Endothelial cell of umbilical vein (primary cell): ENCODE data around the gene ARHGAP9.

Experiments used
- EZH2 ChIP-seq: IDR thresholded peaks from 2 replicates; pipeline ENCODE4 v1.6.1; 2012; ENCODE audit warnings: borderline replicate concordance, low read depth, mild to moderate bottlenecking, moderate library complexity, low read length, inconsistent platforms; ENCODE audit not compliant: severe bottlenecking
- POLR2A ChIP-seq: IDR thresholded peaks from 2 replicates; pipeline ENCODE4 v1.6.1; 2012; ENCODE audit warnings: low read depth, mild to moderate bottlenecking, control low read depth, low read length
- POLR2AphosphoS5 ChIP-seq: IDR thresholded peaks from 2 replicates; pipeline ENCODE4 v1.6.1; 2012; ENCODE audit warnings: low read depth, mild to moderate bottlenecking, control low read depth, low read length, moderate library complexity; ENCODE audit not compliant: insufficient read depth
- TF ChIP-seq, protein P1 (sequence below), 2 donors: IDR thresholded peaks; 1 replicate in 1 of 2; 2 replicates in 1 of 2; pipeline ENCODE4 v1.5.1; 2011; ENCODE audit warnings: low read length in 2 of 2, mild to moderate bottlenecking in 2 of 2, moderate library complexity in 2 of 2, control low read depth in 1 of 2, inconsistent platforms in 1 of 2, low read depth in 1 of 2; ENCODE audit not compliant: insufficient read depth in 1 of 2; ENCODE audit errors: extremely low read depth in 1 of 2
- TF ChIP-seq, protein P2 (sequence below): IDR thresholded peaks from 2 replicates; pipeline ENCODE4 v1.6.1; 2011; ENCODE audit not compliant: insufficient read depth, insufficient read length

DNA sequence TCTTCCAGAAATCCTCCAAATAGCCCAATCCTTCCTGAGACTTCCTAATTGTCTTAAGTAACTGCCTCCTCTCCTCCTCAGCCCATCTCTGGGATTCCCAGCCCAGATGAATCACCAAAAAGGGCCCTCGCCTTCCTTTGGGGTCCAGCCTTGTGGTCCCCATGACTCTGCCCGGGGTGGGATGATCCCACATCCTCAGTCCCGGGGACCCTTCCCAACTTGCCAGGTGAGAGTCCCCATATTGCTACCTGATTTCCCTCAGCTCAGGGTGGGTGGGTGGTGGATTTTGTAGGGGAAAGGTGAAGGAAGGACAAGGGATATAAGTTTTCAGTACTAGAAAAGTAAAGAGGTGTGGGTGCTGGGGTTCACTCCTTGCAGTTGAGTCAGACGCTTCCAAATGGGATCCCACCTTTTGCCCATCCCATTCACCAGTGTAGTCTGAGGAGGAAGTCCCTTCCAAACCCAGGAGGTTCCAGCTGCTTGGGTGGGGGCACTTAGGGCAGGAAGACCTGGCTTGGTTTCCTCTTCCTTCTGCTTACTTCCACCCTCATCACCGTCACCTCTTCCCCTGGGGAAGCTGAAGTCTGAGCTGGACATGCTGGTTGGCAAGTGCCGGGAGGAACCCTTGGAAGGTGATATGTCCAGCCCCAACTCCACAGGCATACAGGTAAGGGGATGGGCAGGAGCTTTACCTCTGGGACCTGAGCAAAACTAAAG is 14.5 kb downstream of the ARHGAP9 start:
- no peak for TF ChIP-seq EZH2
- no peak for TF ChIP-seq POLR2A
- TF ChIP-seq, protein P1, sequence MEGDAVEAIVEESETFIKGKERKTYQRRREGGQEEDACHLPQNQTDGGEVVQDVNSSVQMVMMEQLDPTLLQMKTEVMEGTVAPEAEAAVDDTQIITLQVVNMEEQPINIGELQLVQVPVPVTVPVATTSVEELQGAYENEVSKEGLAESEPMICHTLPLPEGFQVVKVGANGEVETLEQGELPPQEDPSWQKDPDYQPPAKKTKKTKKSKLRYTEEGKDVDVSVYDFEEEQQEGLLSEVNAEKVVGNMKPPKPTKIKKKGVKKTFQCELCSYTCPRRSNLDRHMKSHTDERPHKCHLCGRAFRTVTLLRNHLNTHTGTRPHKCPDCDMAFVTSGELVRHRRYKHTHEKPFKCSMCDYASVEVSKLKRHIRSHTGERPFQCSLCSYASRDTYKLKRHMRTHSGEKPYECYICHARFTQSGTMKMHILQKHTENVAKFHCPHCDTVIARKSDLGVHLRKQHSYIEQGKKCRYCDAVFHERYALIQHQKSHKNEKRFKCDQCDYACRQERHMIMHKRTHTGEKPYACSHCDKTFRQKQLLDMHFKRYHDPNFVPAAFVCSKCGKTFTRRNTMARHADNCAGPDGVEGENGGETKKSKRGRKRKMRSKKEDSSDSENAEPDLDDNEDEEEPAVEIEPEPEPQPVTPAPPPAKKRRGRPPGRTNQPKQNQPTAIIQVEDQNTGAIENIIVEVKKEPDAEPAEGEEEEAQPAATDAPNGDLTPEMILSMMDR (IDR thresholded peaks at IDR 0.05; ENCODE audit: extremely low read depth in 1 of 2, insufficient read depth in 1 of 2, low read depth in 1 of 2, low read length in 2 of 2) = no peak
- TF ChIP-seq POLR2AphosphoS5 = no peak
- TF ChIP-seq, protein P2, sequence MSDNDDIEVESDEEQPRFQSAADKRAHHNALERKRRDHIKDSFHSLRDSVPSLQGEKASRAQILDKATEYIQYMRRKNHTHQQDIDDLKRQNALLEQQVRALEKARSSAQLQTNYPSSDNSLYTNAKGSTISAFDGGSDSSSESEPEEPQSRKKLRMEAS = no peak
